GM18519 (cell line): ENCODE measurements around the gene PEX12.
"Not testable (repeated sequence)": the region's sequence is repeated elsewhere in the genome, so short reads cannot be mapped to it uniquely, and the experiment has no call there.

ENCODE experiments used
- ATAC-seq: cut with Tn5 transposase; IDR thresholded peaks from one replicate; pipeline ENCODE4 v1.9.1; 2021; ENCODE audit warnings: mild to moderate bottlenecking, moderate library complexity; ENCODE audit not compliant: unreplicated experiment, low FRiP score

The PEX12 gene

DNA sequence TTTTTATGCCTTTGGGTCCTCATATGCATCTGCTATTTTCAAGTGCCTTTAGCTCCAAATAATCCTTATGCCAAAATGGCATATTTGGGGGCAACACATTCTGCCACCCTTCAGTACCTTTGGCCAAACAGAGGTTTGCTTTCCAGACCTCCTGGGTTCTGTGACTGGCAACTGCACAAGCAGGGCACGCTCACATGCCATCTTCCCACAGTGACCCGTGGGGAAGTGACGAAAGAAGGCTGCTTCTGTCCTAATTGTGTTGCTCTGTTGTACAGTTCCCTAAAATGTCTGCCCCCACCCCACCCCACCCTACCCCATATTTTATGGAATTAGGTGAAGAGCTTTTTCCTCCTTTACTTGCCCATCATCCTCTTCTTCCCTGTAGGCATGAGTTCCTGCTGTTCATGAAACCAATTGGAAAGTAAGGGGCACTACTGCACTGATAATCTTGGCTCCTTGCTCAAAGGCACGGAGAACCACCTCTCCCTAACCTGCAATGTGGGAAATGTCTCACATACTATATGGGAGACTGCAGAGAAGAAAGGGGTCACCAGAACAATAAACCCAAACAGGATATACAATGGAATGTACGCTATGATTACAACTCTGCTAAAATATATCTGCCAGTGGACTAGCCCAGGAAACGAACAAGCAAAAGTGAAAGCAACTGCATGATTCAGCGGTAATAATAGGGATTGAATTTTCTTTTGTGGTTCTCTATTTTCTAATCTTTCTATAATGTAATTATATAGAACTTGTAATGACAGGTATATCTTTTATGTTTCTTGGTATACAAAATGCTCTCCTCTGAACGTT lies 37.6 kb downstream of the PEX12 start:
- no peak for ATAC-seq

DNA sequence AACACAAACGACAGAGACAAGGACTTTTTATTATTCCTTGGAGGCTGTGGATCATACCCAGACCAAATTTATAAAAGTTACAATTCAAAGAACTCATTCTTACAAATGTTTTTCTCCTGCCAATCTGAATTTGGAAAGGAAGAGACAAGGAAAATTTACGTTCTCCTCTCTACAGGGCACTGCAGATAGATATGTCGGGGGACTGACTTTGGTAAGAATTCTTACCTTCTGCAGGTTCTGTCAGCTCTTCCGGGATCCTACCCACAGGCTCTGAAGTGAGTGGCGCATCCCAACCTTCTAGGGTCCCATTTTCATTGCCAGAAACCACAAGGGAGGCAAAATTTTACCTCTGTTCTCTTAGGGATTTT lies 38.7 kb downstream of the PEX12 start:
- no peak for ATAC-seq

DNA sequence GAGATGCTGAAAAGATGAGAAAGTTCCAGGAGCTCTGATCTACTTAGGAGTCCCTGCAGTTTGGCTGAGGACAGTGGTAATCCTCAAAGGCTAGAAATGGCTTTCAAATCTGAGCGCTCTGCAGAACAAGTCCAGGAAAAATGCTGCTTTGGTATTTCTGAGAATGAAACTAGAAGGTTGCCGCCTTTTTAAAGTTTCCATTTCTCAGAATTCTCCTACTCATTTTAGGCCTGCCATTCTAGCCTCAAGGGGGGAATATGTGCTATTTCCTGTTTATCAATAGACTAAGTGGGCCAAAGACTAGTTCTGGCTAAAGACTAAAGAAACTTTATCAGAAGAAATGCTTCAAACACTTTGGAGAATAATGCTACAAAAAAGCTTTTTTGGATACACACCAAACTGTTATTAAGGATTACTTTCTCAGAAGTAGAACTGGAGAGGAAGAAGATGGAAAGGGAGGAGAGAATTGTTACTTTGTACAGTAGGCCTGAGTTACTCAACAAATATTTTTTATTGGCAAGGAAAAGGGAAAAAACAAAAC lies 40.7 kb downstream of the PEX12 start, which contains the start of gene SLFN12L:
TSS of gene SLFN12L (minus strand) at position 78 of the 541 bp plus-strand sequence. CDS start 15,314 bp downstream, outside the sequence.
- no peak for ATAC-seq

DNA sequence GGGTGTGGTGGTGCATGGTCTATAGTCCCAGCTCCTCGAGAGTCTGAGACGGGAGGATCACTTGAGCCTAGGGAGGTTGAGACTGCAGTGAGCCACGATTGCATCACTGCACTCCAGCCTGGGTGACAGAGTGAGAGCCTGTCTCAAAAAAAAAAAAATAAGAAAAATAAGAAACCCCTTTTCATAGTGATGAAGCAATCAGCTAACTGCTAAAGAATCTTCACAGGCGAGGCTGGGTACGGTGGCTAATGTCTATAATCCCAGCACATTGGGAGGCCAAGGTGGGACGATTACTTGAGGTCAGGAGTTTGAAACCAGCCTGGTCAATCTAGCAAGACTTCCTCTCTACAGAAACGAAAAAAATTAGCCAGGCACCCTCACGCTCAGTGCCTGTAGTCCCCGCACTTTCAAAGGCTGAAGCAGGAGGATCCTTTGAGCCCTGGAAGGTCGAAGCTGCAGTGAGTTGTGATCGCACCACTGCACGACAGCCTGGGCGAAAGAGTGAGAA lies 41.7 kb downstream of the PEX12 start:
- no peak for ATAC-seq

DNA sequence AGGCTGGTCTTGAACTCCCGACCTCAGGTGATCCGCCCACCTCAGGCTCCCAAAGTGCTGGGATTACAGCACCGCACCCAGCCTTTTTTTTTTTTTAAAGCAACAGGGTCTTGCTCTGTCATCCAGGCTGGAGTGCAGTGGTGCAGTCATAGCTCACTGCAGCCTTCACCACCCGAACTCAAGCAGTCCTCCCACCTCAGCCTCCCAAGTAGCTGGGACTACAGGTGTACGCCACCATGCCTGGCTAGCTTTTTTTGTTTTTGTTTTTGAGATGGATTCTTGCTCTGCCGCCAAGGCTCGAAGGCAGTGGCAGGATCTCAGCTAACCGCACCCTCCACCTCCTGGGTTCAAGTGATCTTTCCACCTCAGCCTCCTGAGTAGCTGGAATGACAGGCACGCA lies 43.0 kb downstream of the PEX12 start:
- ATAC-seq, result not testable (repeated sequence)

DNA sequence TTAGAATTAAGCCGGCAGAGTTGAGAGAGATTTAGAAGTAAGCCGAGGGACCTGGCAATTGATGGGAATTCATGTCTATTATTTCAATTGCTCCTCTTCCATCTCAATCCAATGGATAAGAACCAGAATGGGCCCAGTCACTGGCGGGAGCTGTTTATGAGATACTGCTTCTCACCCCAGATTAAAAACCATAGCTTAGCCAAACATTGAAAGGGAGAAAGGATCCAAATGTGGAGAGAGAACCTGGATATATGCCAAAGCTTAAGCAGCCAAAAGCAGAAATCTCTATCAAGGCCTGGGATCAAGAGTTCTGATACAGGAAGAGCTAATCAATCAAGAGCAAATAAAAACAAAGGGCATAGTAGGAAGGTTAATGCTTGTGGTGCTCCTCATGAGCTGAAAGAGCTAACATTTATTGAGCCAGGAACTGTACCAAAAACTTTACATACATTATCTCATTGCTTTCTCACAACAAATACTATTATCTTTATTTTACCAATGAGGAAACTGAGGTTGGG lies 43.7 kb downstream of the PEX12 start:
- ATAC-seq, result no peak

DNA sequence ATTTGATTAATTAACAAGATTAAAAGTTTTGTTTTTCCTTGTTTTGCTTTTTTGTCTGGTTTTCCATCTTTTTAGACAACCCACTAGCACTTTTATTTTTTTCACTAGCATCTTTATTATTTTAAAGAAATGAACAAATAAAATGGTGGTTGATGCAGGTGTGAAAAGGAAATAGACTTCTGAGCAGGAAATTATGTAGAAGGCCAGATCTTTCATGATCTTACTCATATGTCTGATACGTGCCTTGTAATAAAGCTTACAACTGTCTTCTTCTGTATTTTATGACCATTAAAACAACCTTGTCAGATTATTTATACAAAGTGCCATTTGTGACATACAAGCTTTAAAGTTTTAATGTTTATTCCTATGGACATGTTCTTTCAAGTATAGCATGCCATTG lies 47.2 kb downstream of the PEX12 start:
- ATAC-seq, result no peak

DNA sequence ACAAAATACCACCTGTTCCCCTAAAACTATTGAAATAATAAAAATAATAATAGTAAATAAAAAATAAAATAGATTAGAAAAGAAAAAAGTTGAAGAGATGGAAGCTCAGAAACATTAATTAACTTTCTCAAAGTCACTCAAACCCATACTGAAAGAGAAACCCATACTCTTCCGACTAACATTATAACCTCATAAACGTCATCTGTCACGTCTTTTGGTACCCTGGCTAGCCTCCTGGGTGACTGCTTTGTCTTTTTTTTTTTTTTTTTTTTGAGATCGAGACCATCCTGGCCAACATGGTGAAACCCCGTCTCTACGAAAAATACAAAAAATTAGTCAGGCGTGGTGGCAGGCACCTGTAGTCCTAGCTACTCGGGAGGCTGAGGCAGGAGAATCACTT lies 48.5 kb downstream of the PEX12 start:
- no peak for ATAC-seq

DNA sequence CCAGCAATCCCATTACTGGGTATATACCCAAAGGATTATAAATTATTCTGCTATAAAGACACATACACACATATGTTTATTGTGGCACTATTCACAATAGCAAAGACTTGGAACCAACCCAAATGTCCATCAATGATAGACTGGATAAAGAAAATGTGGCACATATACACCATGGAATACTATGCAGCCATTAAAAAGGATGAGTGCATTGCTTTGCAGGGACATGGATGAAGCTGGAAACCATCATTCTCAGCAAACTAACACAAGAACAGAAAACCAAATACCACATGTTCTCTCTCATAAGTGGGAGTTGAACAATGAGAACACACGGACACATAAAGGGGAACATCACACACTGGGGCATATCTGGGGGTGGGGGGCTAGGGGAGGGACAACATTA lies 49.0 kb downstream of the PEX12 start:
- not testable (repeated sequence) for ATAC-seq
